OCI-LY1 (cell line): ENCODE measurements around the gene ERP44.

ENCODE experiments used
- EZH2 ChIP-seq: fragments of 200-600 bp; sonication (generic), shearing (Covaris generic); IDR thresholded peaks from 2 replicates; pipeline ENCODE4 v1.8.0; 2017; ENCODE audit warnings: borderline replicate concordance, mixed run types, mild to moderate bottlenecking, antibody characterized with exemption, low read length, moderate library complexity, mixed read lengths
- TF ChIP-seq, protein P1 (sequence below): fragments of 200-600 bp; sonication (generic), shearing (Covaris generic); IDR thresholded peaks from 2 replicates; pipeline ENCODE4 v1.5.1; 2017; ENCODE audit warnings: mild to moderate bottlenecking, antibody characterized with exemption, low read length, moderate library complexity, mixed read lengths

DNA sequence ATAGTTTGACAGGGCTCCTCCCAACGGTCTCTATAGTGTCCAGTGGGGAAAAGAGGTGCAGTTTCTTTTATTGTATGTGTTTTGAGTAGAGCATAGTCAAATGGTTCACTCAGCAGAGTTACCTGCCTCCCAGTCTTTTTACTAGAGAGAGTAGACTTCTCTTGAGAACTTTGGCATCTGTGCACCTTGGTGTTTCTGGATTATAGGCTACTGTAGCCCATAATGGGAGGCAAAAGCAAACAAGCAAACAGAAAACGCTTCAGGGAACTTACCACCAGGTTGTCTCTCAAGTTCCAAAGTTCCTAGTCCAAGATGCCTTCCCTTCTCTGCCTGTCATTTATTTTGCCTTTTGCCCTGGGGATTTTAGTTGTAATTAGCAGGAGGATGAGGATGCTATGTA is 26.4 kb upstream of the ERP44 start:
- TF ChIP-seq, protein P1, sequence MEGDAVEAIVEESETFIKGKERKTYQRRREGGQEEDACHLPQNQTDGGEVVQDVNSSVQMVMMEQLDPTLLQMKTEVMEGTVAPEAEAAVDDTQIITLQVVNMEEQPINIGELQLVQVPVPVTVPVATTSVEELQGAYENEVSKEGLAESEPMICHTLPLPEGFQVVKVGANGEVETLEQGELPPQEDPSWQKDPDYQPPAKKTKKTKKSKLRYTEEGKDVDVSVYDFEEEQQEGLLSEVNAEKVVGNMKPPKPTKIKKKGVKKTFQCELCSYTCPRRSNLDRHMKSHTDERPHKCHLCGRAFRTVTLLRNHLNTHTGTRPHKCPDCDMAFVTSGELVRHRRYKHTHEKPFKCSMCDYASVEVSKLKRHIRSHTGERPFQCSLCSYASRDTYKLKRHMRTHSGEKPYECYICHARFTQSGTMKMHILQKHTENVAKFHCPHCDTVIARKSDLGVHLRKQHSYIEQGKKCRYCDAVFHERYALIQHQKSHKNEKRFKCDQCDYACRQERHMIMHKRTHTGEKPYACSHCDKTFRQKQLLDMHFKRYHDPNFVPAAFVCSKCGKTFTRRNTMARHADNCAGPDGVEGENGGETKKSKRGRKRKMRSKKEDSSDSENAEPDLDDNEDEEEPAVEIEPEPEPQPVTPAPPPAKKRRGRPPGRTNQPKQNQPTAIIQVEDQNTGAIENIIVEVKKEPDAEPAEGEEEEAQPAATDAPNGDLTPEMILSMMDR = no peak
- TF ChIP-seq EZH2 = no peak
